Upper lobe of left lung (tissue), 6 donors: ENCODE results near the gene IDNK. TPM values are rescaled to one million over a fixed set of nuclear protein-coding genes. Genes with fewer than 3 reads are reported as not detected.

Experiments used
- ATAC-seq, 2 donors: fragments of 200-7000 bp; cut with Tn5 transposase; one replicate each; pipeline ENCODE4 v1.9.1; 2022; ENCODE audit warnings: mild to moderate bottlenecking in 2 of 2, moderate library complexity in 2 of 2; ENCODE audit not compliant: low FRiP score in 2 of 2
- DNase-seq, 2 donors: peaks; one replicate each; pipeline ENCODE4 v3.0.0-alpha.2; 2019 to 2020
- H3K27ac ChIP-seq, 4 donors: fragments of 200-600 bp; sonication (generic); one replicate each; pipeline ENCODE4 v1.5.1; 2016 to 2019
- H3K27me3 ChIP-seq, 4 donors: fragments of 200-600 bp; sonication (generic); one replicate each; pipeline ENCODE4 v1.5.1; 2017 to 2019
- H3K36me3 ChIP-seq, 4 donors: fragments of 200-600 bp; sonication (generic); one replicate each; pipeline ENCODE4 v1.5.1; 2016 to 2019
- H3K4me1 ChIP-seq, 4 donors: fragments of 200-600 bp; sonication (generic); one replicate each; pipeline ENCODE4 v1.5.1; 2018 to 2019
- H3K4me3 ChIP-seq, 4 donors: fragments of 200-600 bp; sonication (generic); one replicate each; pipeline ENCODE4 v1.5.1; 2017 to 2019; ENCODE audit warnings: mild to moderate bottlenecking in 2 of 4, moderate library complexity in 1 of 4
- H3K9me3 ChIP-seq, 4 donors: fragments of 200-600 bp; sonication (generic); one replicate each; pipeline ENCODE4 v1.5.1; 2018 to 2019
- CTCF ChIP-seq, 6 experiments: fragments of 450-650 bp in 4 of 6; fragments of 200-600 bp in 2 of 6; sonication (generic) in 2 of 6; IDR thresholded peaks; one replicate each; pipeline ENCODE4 v1.5.1; 2016 to 2019; ENCODE audit warnings: antibody characterized with exemption in 6 of 6
- EP300 ChIP-seq, 4 donors: sonication (generic); formaldehyde crosslinking; IDR thresholded peaks; one replicate each; pipeline ENCODE4 v1.5.1; 2017; ENCODE audit warnings: antibody characterized with exemption in 4 of 4, control low read depth in 2 of 4
- POLR2A ChIP-seq, 4 donors: fragments of 450-650 bp; IDR thresholded peaks; one replicate each; pipeline ENCODE4 v1.5.1; 2016 to 2017; ENCODE audit warnings: antibody characterized with exemption in 4 of 4, mild to moderate bottlenecking in 2 of 4
- POLR2AphosphoS5 ChIP-seq, 2 donors: sonication (generic); formaldehyde crosslinking; IDR thresholded peaks; one replicate each; pipeline ENCODE4 v1.5.1; 2017; ENCODE audit warnings: antibody characterized with exemption in 2 of 2
- WGBS, 2 donors: methylation state at CpG; one replicate each; pipeline ENCODE4 v1.1.5; 2017 to 2018; 5-methylcytosine and 5-hydroxymethylcytosine counted together
- small RNA-seq, 4 donors: library from RNA; depleted of rRNA; stranded (forward); fragments of <200 nt; gene quantifications; one replicate each; pipeline ENCODE3, GENCODE V24; 2016
- total RNA-seq, 6 donors: library from RNA; depleted of rRNA in 4 of 6; stranded (reverse); fragments of >200 nt in 4 of 6; gene quantifications; one replicate each; pipeline versions ENCODE4 v1.1.0 to v1.2.1, GENCODE V29; 2016 to 2021
- donor health status: DM: no; HTN: no; CAD: no; lungs with moderate emphysema.
- donor health status: DM: no; HTN: yes; CAD: no; lungs with severe emphysema.

IDNK gene
- total RNA-seq, 6 donors from 2014 or later = 2.3 to 13.7 (median 5.1) TPM

GRCh38 chr9:83691492-83691891, 68.5 kb downstream of the IDNK start:
- ATAC-seq = no peak
- H3K4me3 ChIP-seq = no peak overlapping the region
- no peak for TF ChIP-seq EP300 (IDR thresholded peaks at IDR 0.05)
- no peak for TF ChIP-seq POLR2A (IDR thresholded peaks at IDR 0.05)
- TF ChIP-seq CTCF (IDR thresholded peaks at IDR 0.05) = no peak
- no peak for TF ChIP-seq POLR2AphosphoS5 (IDR thresholded peaks at IDR 0.05)
- H3K27me3 ChIP-seq = no peaks in the 10 kb centered on the region
- WGBS, 2 donors = 82 to 83% methylated on average over 3 of the region's 3 CpGs
- H3K36me3 ChIP-seq = no peaks in the 10 kb centered on the region
- H3K4me1 ChIP-seq = peaks cover 3 to 22% (median 14%) of the 10 kb centered on the region in 4 donors
- no peak for DNase-seq
- H3K27ac ChIP-seq = no peak overlapping the region
- no peaks in the 10 kb centered on the region for H3K9me3 ChIP-seq

Small RNAs within 50 kb of the gene (small RNA-seq; reads per million reads assigned to genes)
- gene RNU4-15P = 0 reads per million in 4 donors

Other genes starting within 250 kb of the IDNK start
- 10 to 100 TPM in 3 of 6 donors, 1 to 10 TPM in 3; 5.6 to 33.4 (median 10.4) TPM for gene FRMD3, start 84.7 kb upstream of the IDNK start, total RNA-seq
- 100 to 1,000 TPM in 2 of 6 donors, 10 to 100 TPM in 4; 75.6 to 113 (median 84.7) TPM for gene UBQLN1, start 84.8 kb downstream of the IDNK start, total RNA-seq
- gene GKAP1, start 194.6 kb downstream of the IDNK start, total RNA-seq = 10 to 100 TPM in 2 of 6 donors, 1 to 10 TPM in 4; 4.4 to 28.3 (median 6.5) TPM